SK-N-SH (cell line): Measurements from ENCODE around the gene TBX2.

ENCODE experiments used
- RAD21 ChIP-seq: IDR thresholded peaks from 2 replicates; pipeline ENCODE4 v1.6.1; 2012; ENCODE audit warnings: mild to moderate bottlenecking, low read length
- TF ChIP-seq, protein P1 (sequence below): IDR thresholded peaks from 2 replicates; pipeline ENCODE4 v1.4.0; 2012; ENCODE audit warnings: low read depth
- TF ChIP-seq, protein P2 (sequence below): fragments of 200-600 bp; sonication (generic); IDR thresholded peaks from 2 replicates; pipeline ENCODE4 v1.6.1; 2017; ENCODE audit warnings: antibody characterized with exemption, mild to moderate bottlenecking, moderate library complexity

DNA sequence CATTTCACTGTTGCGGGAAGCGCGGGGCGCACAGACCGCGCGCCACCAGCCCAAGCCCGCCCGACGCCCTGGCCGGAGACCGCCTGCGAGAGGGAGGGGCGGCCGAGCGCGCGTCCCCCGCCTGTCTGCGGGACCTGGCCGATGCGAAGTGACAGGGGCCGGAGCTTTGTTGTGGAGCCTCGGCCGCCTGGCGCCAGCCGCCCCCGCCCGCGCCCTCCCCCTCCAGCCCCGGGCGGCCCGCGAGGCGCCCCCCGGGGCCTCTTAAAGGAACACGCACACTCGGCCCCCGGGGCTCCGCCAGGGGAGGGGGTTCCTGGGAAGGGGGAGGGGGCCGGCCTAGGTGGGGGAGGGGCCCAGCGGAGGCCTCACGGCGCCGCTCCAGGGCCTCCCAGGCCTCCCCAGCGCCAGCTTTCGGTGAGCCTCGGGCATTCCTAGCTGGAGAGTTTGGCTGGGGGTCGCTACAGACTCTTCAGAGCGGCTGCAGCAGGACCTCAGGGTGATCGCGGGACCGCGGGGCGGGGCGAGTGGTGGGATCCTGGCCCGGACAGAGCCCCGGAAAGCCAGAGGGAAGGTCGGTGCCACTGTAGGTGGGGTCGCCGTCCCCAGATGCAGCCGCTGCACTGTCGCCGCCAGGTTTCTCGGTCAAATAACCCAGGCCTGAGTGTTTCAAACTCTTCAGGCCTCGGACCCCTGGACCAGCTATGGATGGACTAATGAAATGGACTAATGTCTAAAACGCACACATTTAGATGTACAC is 2.4 kb upstream of the TBX2 start:
- TF ChIP-seq RAD21: no peak
- TF ChIP-seq, protein P1, sequence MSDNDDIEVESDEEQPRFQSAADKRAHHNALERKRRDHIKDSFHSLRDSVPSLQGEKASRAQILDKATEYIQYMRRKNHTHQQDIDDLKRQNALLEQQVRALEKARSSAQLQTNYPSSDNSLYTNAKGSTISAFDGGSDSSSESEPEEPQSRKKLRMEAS: no peak; the same call in 1 of the 2 replicates
- TF ChIP-seq, protein P2, sequence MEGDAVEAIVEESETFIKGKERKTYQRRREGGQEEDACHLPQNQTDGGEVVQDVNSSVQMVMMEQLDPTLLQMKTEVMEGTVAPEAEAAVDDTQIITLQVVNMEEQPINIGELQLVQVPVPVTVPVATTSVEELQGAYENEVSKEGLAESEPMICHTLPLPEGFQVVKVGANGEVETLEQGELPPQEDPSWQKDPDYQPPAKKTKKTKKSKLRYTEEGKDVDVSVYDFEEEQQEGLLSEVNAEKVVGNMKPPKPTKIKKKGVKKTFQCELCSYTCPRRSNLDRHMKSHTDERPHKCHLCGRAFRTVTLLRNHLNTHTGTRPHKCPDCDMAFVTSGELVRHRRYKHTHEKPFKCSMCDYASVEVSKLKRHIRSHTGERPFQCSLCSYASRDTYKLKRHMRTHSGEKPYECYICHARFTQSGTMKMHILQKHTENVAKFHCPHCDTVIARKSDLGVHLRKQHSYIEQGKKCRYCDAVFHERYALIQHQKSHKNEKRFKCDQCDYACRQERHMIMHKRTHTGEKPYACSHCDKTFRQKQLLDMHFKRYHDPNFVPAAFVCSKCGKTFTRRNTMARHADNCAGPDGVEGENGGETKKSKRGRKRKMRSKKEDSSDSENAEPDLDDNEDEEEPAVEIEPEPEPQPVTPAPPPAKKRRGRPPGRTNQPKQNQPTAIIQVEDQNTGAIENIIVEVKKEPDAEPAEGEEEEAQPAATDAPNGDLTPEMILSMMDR: peak; percentile 40; the same call in 1 of the 2 replicates
